Upper lobe of left lung (tissue), 6 donors: Measurements from ENCODE around the gene PSMG4. TPM values are rescaled to one million over a fixed set of nuclear protein-coding genes. Genes with fewer than 3 reads are reported as not detected.
A peak's percentile ranks its signal among the peaks of the same experiment; 100 is the strongest.

ENCODE experiments used
- ATAC-seq, 2 donors: fragments of 200-7000 bp; cut with Tn5 transposase; one replicate each; pipeline ENCODE4 v1.9.1; 2022; ENCODE audit warnings: mild to moderate bottlenecking in 2 of 2, moderate library complexity in 2 of 2; ENCODE audit not compliant: low FRiP score in 2 of 2
- DNase-seq, 2 donors: peaks; one replicate each; pipeline ENCODE4 v3.0.0-alpha.2; 2019 to 2020
- H3K27ac ChIP-seq, 4 donors: fragments of 200-600 bp; sonication (generic); one replicate each; pipeline ENCODE4 v1.5.1; 2016 to 2019
- H3K27me3 ChIP-seq, 4 donors: fragments of 200-600 bp; sonication (generic); one replicate each; pipeline ENCODE4 v1.5.1; 2017 to 2019
- H3K36me3 ChIP-seq, 4 donors: fragments of 200-600 bp; sonication (generic); one replicate each; pipeline ENCODE4 v1.5.1; 2016 to 2019
- H3K4me1 ChIP-seq, 4 donors: fragments of 200-600 bp; sonication (generic); one replicate each; pipeline ENCODE4 v1.5.1; 2018 to 2019
- H3K4me3 ChIP-seq, 4 donors: fragments of 200-600 bp; sonication (generic); one replicate each; pipeline ENCODE4 v1.5.1; 2017 to 2019; ENCODE audit warnings: mild to moderate bottlenecking in 2 of 4, moderate library complexity in 1 of 4
- H3K9me3 ChIP-seq, 4 donors: fragments of 200-600 bp; sonication (generic); one replicate each; pipeline ENCODE4 v1.5.1; 2018 to 2019
- CTCF ChIP-seq, 6 experiments: fragments of 450-650 bp in 4 of 6; fragments of 200-600 bp in 2 of 6; sonication (generic) in 2 of 6; IDR thresholded peaks; one replicate each; pipeline ENCODE4 v1.5.1; 2016 to 2019; ENCODE audit warnings: antibody characterized with exemption in 6 of 6
- EP300 ChIP-seq, 4 donors: sonication (generic); formaldehyde crosslinking; IDR thresholded peaks; one replicate each; pipeline ENCODE4 v1.5.1; 2017; ENCODE audit warnings: antibody characterized with exemption in 4 of 4, control low read depth in 2 of 4
- POLR2A ChIP-seq, 4 donors: fragments of 450-650 bp; IDR thresholded peaks; one replicate each; pipeline ENCODE4 v1.5.1; 2016 to 2017; ENCODE audit warnings: antibody characterized with exemption in 4 of 4, mild to moderate bottlenecking in 2 of 4
- POLR2AphosphoS5 ChIP-seq, 2 donors: sonication (generic); formaldehyde crosslinking; IDR thresholded peaks; one replicate each; pipeline ENCODE4 v1.5.1; 2017; ENCODE audit warnings: antibody characterized with exemption in 2 of 2
- WGBS, 2 donors: methylation state at CpG; one replicate each; pipeline ENCODE4 v1.1.5; 2017 to 2018; 5-methylcytosine and 5-hydroxymethylcytosine counted together
- total RNA-seq, 6 donors: library from RNA; depleted of rRNA in 4 of 6; stranded (reverse); fragments of >200 nt in 4 of 6; gene quantifications; one replicate each; pipeline versions ENCODE4 v1.1.0 to v1.2.1, GENCODE V29; 2016 to 2021
- donor health status: DM: no; HTN: no; CAD: no; lungs with moderate emphysema.
- donor health status: DM: no; HTN: yes; CAD: no; lungs with severe emphysema.

The PSMG4 gene
- total RNA-seq, 6 donors from 2014 or later = 17.0 to 24.5 (median 22.9) TPM

GRCh38 chr6:3301506-3301905 is 42.8 kb downstream of the PSMG4 start:
- H3K4me3 ChIP-seq = no peak overlapping the region
- no peak for DNase-seq
- H3K9me3 ChIP-seq = peaks cover 0 to 4% (median 0%) of the 10 kb centered on the region in 4 donors
- TF ChIP-seq CTCF (IDR thresholded peaks at IDR 0.05) (no peak), EP300 (IDR thresholded peaks at IDR 0.05) (no peak), POLR2AphosphoS5 (IDR thresholded peaks at IDR 0.05) (no peak), POLR2A (IDR thresholded peaks at IDR 0.05) (no peak)
- H3K36me3 ChIP-seq = peaks cover 0 to 7% (median 0%) of the 10 kb centered on the region in 4 donors
- H3K27ac ChIP-seq = no peak overlapping the region
- no peaks in the 10 kb centered on the region for H3K4me1 ChIP-seq
- 94 to 96% methylated on average over 8 of the region's 8 CpGs for WGBS, 2 donors
- H3K27me3 ChIP-seq = no peaks in the 10 kb centered on the region
- ATAC-seq = no peak

GRCh38 chr6:3303795-3304411 is 45.2 kb downstream of the PSMG4 start:
- H3K4me1 ChIP-seq = no peaks in the 10 kb centered on the region
- no peaks in the 10 kb centered on the region for H3K36me3 ChIP-seq
- H3K4me3 ChIP-seq = no peak overlapping the region
- DNase-seq (no peak), ATAC-seq (no peak)
- TF ChIP-seq CTCF (IDR thresholded peaks at IDR 0.05) = no peak
- no peak for TF ChIP-seq POLR2A (IDR thresholded peaks at IDR 0.05)
- no peak for TF ChIP-seq POLR2AphosphoS5 (IDR thresholded peaks at IDR 0.05)
- TF ChIP-seq EP300 (IDR thresholded peaks at IDR 0.05) = no peak
- no peaks in the 10 kb centered on the region for H3K27me3 ChIP-seq
- no peak overlapping the region for H3K27ac ChIP-seq
- 88 to 93% methylated on average over 3 of the region's 3 CpGs for WGBS, 2 donors
- peaks cover 0 to 4% (median 0%) of the 10 kb centered on the region in 4 donors for H3K9me3 ChIP-seq

- no peak overlapping the region for H3K27ac ChIP-seq
- H3K36me3 ChIP-seq = no peaks in the 10 kb centered on the region
- peaks cover 0 to 4% (median 0%) of the 10 kb centered on the region in 4 donors for H3K9me3 ChIP-seq
- H3K4me3 ChIP-seq = no peak overlapping the region
- ATAC-seq (peak in 1 of 2 donors; percentile 42), DNase-seq (no peak)
- H3K4me1 ChIP-seq = no peaks in the 10 kb centered on the region
- H3K27me3 ChIP-seq = no peaks in the 10 kb centered on the region
- WGBS, 2 donors = 92% methylated on average over 16 of the region's 16 CpGs
- no peak for TF ChIP-seq POLR2A (IDR thresholded peaks at IDR 0.05)
- no peak for TF ChIP-seq EP300 (IDR thresholded peaks at IDR 0.05)
- TF ChIP-seq POLR2AphosphoS5 (IDR thresholded peaks at IDR 0.05) = no peak
- TF ChIP-seq CTCF (IDR thresholded peaks at IDR 0.05) = no peak
Observed at GRCh38 chr6:3304500-3305215, 45.9 kb downstream of the PSMG4 start.

- TF ChIP-seq POLR2A (IDR thresholded peaks at IDR 0.05) (no peak), POLR2AphosphoS5 (IDR thresholded peaks at IDR 0.05) (no peak), EP300 (IDR thresholded peaks at IDR 0.05) (no peak), CTCF (IDR thresholded peaks at IDR 0.05) (no peak)
- no peaks in the 10 kb centered on the region for H3K36me3 ChIP-seq
- H3K27ac ChIP-seq = no peak overlapping the region
- 91 to 98% methylated on average over 8 of the region's 8 CpGs for WGBS, 2 donors
- ATAC-seq = no peak
- no peaks in the 10 kb centered on the region for H3K4me1 ChIP-seq
- no peak overlapping the region for H3K4me3 ChIP-seq
- H3K9me3 ChIP-seq = peaks cover 0 to 4% (median 0%) of the 10 kb centered on the region in 4 donors
- no peaks in the 10 kb centered on the region for H3K27me3 ChIP-seq
- DNase-seq = no peak
Observed at GRCh38 chr6:3305216-3305565, 46.4 kb downstream of the PSMG4 start.
